OCI-LY3 (cell line): Measurements from ENCODE around the gene GABRB2.

Source experiments
- CTCF ChIP-seq: fragments of 200-600, 300-600 bp; sonication (generic); IDR thresholded peaks from 2 replicates; pipeline ENCODE4 v1.5.1; 2014; ENCODE audit warnings: antibody characterized with exemption, low read length, low read depth
- EZH2phosphoT487 ChIP-seq: fragments of 200-600 bp; shearing (Covaris generic); IDR thresholded peaks from 2 replicates; pipeline ENCODE4 v1.6.1; 2018; ENCODE audit warnings: antibody characterized with exemption, mixed run types, low read depth

GRCh38 chr5:161342886-161343285 is 203.6 kb downstream of the GABRB2 start:
- TF ChIP-seq CTCF (no peak), EZH2phosphoT487 (no peak)
